ENCODE measurements around the gene SEC31B. TPM values are rescaled to one million over a fixed set of nuclear protein-coding genes. Genes with fewer than 3 reads are reported as not detected.

Gene SEC31B
- 1.5 and 2.6 TPM in 2 replicates for total RNA-seq (2014; rRNA removed)
- 0.91 TPM for polyA plus RNA-seq (2012)

- no peak for DNase-seq (ENCODE audit: low read depth)
Observed at GRCh38 chr10:100519311-100520051, at the start of gene SEC31B. SEC31B (minus strand) TSS chr10:100519861; CDS start chr10:100516952, 2,909 bp downstream.

DNA sequence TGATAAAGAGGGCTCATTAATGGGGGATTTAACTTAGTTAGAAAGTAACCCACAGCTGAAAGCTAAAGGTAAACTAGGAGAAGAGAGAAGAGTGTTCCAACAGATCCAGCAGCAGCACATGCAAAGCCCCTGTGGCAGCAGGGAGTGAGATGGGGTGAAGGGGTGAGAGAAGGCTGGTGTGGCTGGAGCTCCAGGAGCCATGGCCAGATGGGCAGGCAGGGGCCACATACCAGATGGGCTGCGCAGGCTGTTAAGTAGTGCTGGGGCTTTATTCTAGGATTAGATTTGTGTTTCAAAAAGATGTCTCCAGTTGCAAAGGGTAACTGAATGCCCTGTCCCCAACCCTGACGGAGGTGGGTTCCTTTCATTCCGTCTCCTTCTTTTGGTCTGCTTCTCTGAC, 49.3 kb upstream of the SEC31B start:
- DNase-seq (ENCODE audit: low read depth) = no peak

DNA sequence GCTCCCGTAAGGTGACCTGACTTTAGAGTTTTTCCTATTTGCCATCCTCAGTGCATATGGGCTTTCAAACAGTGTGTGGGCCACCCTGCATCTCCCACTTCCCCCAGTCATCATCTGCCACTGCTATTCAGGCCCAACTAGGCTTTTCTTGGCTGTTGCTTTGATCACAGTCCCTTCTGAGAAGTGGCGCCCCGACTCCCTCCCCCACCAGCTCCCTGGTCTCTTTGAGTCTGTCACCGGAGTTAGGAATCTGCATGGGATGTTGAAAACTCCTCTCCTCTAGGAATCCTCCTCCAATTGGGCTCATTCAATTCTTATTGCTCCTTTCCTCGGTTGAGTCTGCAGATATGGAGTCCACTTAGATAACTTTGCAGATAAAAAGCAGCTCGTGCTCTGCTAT, 48.2 kb upstream of the SEC31B start:
- DNase-seq (ENCODE audit: low read depth) = no peak

DNA sequence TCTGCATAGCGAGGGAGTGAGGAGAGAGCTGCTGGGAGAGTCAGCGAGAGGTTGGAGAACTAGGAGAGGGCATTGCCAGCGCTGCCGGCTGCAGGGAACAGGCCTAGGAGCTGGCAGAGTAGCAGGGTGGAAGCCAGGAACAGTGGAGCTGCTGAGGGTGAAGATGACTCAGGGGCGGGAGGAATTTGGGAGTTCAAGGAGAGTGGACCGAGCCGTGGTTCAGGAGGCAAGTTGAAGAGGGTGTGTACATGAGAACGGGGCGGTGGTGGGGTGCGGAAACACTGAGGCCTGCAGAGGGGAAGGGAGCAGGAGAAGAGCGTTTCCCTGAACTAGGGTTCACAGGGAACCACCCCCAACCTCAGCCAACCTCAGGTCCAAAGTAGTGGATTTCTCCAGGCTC, 47.6 kb upstream of the SEC31B start:
- DNase-seq (ENCODE audit: low read depth) = no peak

GRCh38 chr10:100566561-100566960, 46.9 kb upstream of the SEC31B start:
- no peak for DNase-seq (ENCODE audit: low read depth)

- no peak for DNase-seq (ENCODE audit: low read depth)
Observed at GRCh38 chr10:100565206-100565985, 45.7 kb upstream of the SEC31B start.

GRCh38 chr10:100562008-100562672, 42.5 kb upstream of the SEC31B start:
- DNase-seq (ENCODE audit: low read depth) = peak; percentile 50

GRCh38 chr10:100561005-100561404, 41.3 kb upstream of the SEC31B start:
- DNase-seq (ENCODE audit: low read depth) = no peak

DNA sequence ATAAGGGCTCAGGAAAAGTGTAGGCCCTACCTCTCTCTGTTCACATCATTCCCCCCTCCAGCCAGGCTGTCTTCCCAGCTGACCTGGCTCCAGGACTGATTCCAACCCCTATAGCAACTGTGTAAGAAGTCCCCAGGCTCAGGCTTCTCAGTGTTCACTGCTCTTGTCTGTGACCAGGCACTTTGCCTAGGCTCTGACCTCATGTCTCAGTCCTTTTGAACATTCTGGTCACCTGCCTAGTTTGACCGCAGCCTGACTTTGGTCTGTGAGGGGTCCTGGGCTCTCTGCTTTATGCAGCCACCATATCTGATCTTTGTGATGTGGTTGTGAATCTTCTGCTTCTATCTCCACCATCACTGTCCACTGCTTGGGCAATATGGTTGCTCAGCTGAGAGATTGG, 40.6 kb upstream of the SEC31B start:
- DNase-seq (ENCODE audit: low read depth) = no peak

GRCh38 chr10:100554902-100555301, 35.2 kb upstream of the SEC31B start:
- DNase-seq (ENCODE audit: low read depth) = no peak

GRCh38 chr10:100553929-100554328, 34.3 kb upstream of the SEC31B start:
- no peak for DNase-seq (ENCODE audit: low read depth)

- no peak for DNase-seq (ENCODE audit: low read depth)
Observed at GRCh38 chr10:100551738-100552137, 32.1 kb upstream of the SEC31B start.

GRCh38 chr10:100551196-100551595, 31.5 kb upstream of the SEC31B start:
- no peak for DNase-seq (ENCODE audit: low read depth)

DNA sequence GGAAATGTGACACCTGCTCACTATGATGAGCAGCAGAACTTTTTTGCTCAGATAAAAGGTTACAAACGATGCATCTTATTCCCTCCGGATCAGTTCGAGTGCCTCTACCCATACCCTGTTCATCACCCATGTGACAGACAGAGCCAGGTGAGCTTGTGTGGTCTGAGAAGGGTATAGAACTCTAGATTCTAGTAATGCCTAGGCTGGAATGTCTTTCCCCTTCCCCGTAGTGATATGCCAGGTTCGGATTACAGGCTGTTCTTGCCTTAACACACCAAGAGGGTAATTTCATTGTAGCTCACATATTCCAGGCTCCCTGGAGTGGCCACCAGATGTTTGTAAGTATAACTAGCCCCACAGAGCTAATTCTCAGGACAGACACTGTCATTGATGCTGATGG, 25.3 kb upstream of the SEC31B start:
- no peak for DNase-seq (ENCODE audit: low read depth)

GRCh38 chr10:100537475-100537874, 17.8 kb upstream of the SEC31B start:
- DNase-seq (ENCODE audit: low read depth) = no peak

DNA sequence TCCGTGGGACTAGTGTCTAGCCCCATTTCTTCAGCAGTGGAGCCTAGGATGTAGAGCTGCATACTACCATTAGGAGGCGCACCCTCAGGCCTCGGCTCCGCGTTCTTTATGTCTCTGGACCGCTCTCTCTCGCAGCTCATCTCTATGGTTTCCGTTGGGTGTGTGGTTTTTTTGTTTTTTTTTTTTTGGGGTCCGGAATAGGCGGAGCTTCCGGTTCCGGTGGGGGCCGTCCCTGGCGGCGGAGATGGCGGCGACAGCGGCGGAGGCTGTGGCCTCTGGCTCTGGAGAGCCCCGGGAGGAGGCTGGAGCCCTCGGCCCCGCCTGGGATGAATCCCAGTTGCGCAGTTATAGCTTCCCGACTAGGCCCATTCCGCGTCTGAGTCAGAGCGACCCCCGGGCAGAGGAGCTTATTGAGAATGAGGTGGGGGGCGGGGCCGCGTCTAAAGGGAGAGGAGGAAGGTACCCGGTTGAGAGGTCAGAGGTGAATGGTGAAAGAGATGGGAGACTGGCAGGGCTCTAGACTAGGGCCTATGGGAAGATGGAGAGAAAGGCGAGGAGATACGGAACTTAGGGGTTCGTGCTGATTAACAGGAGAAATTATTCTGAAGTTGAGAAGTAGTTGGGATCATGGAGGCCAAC, 16.2 kb upstream of the SEC31B start, which contains the start of gene HIF1AN:
Gene HIF1AN, plus strand, starts transcription at position 229 of the 639 bp plus-strand sequence. Its CDS starts 16 bp downstream, at position 245.
- DNase-seq (ENCODE audit: low read depth) = peak; percentile 95

- no peak for DNase-seq (ENCODE audit: low read depth)
Observed at GRCh38 chr10:100535338-100535714, 15.7 kb upstream of the SEC31B start.

GRCh38 chr10:100534726-100535125, 15.1 kb upstream of the SEC31B start:
- no peak for DNase-seq (ENCODE audit: low read depth)

- DNase-seq (ENCODE audit: low read depth) = peak; percentile 14
Observed at GRCh38 chr10:100531761-100532160, 12.1 kb upstream of the SEC31B start.

GRCh38 chr10:100529475-100530298, 10.0 kb upstream of the SEC31B start, which contains the start of gene NDUFB8:
NDUFB8 (minus strand) TSS chr10:100529871; CDS start chr10:100529851, 20 bp downstream.
- peak; percentile 83 for DNase-seq (ENCODE audit: low read depth)
